Activated CD4-positive, alpha-beta memory T cell treated with anti-CD3 and anti-CD28 coated beads for 36 hours (primary cell): Measurements from ENCODE around the gene EXOC4. TPM values are rescaled to one million over a fixed set of nuclear protein-coding genes. Genes with fewer than 3 reads are reported as not detected.

Source experiments
- CTCF ChIA-PET: fragments of 350-600 bp; sonication (Branson Sonifier 250); formaldehyde crosslinking; loops from one replicate; lab custom pipeline; 2021; ENCODE audit warnings: antibody characterized with exemption, inconsistent platforms; lab: Charles Lee
- POLR2A ChIA-PET: fragments of 350-600 bp; sonication (Branson Sonifier 250); formaldehyde crosslinking; loops from one replicate; lab custom pipeline; 2021; ENCODE audit warnings: antibody characterized with exemption; lab: Charles Lee
- DNase-seq: peaks from one replicate; pipeline ENCODE4 v3.0.0-alpha.2; 2020
- H3K27ac Mint-ChIP-seq: one replicate; pipeline ENCODE4 v1.8.0; 2021; ENCODE audit warnings: mixed read lengths
- H3K27me3 Mint-ChIP-seq: one replicate; pipeline ENCODE4 v1.8.0; 2021; ENCODE audit warnings: mixed read lengths
- H3K36me3 Mint-ChIP-seq: one replicate; pipeline ENCODE4 v1.8.0; 2021; ENCODE audit warnings: mixed read lengths
- H3K4me1 Mint-ChIP-seq: one replicate; pipeline ENCODE4 v1.8.0; 2021; ENCODE audit warnings: low read depth, mixed read lengths
- H3K4me3 Mint-ChIP-seq: one replicate; pipeline ENCODE4 v1.8.0; 2021; ENCODE audit warnings: mild to moderate bottlenecking, mixed read lengths
- H3K9me3 Mint-ChIP-seq: one replicate; pipeline ENCODE4 v1.8.0; 2021; ENCODE audit warnings: mixed read lengths
- intact Hi-C: fragments of 100-400 bp; cut with micrococcal nuclease; formaldehyde crosslinking; loops from one replicate; pipeline ENCODE4 v1.15.1; 2023
- total RNA-seq, 2 experiments: library from RNA; stranded (reverse); gene quantifications; one replicate each; pipeline ENCODE4 v1.2.3, GENCODE V29; 2021

EXOC4 gene
- total RNA-seq, 2 experiments from 2014 or later = 55.8 to 60.8 TPM

DNA sequence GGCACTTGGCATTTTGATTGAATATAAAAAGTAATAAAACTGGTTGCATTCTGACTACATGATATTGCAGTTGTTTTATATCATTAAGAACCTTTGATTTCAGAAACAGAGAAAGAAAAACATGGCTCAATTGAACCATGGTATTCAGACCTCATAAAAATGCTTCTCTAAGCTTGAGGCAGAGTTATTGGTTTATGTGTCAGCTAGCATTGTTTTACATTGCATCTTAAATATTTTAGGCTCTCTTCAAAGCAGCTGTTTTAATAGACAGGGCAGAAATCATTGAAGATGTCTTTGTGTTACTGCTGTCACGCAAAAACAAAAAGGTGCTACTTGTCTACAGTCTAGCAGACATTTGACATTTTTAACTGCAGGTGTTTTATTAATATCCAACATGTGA is 299.2 kb downstream of the EXOC4 start:
- Mint-ChIP-seq H3K4me1 (no peaks in the 10 kb centered on the region), H3K36me3 (no peaks in the 10 kb centered on the region), H3K4me3 (no peak overlapping the region), H3K27me3 (no peaks in the 10 kb centered on the region), H3K9me3 (no peaks in the 10 kb centered on the region), H3K27ac (no peak overlapping the region)
- CTCF ChIA-PET = no interaction called here
- intact Hi-C loops = no loop called here
- no peak for DNase-seq
- POLR2A ChIA-PET = no interaction called here

DNA sequence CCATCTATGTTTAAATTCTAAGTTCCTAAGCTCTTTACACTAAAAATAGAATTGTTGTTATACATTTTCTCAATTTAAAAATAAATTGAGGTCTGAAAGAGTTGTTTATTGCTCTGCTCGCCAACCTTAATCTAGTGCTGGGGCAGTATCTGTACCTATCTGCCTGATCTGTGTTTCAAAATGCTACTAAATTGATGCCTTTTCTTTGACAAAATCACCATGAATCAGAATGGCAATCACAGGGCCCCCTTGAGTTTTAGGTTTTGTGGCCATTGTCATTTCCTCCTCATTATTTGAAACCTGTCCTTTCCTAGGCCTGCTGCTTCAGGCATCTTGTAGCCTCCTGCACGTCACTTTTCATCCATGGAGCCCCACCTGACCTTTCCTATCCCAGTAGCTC is 301.5 kb downstream of the EXOC4 start:
- H3K9me3 Mint-ChIP-seq = no peaks in the 10 kb centered on the region
- CTCF ChIA-PET = no interaction called here

GRCh38 chr7:133556048-133556447 is 303.2 kb downstream of the EXOC4 start:
- H3K27me3 Mint-ChIP-seq = no peaks in the 10 kb centered on the region
- intact Hi-C loops = no loop called here
- CTCF ChIA-PET = no interaction called here

More for the DNA sequence above, 301.5 kb downstream of the EXOC4 start:
- H3K36me3 Mint-ChIP-seq = no peaks in the 10 kb centered on the region
- intact Hi-C loops = no loop called here
- H3K27ac Mint-ChIP-seq = no peak overlapping the region
- no peak overlapping the region for H3K4me3 Mint-ChIP-seq
- H3K27me3 Mint-ChIP-seq = no peaks in the 10 kb centered on the region
- no peaks in the 10 kb centered on the region for H3K4me1 Mint-ChIP-seq
- POLR2A ChIA-PET = no interaction called here
- no peak for DNase-seq

GRCh38 chr7:133556553-133556952 is 303.7 kb downstream of the EXOC4 start:
- CTCF ChIA-PET = no interaction called here

More at GRCh38 chr7:133556048-133556447, 303.2 kb downstream of the EXOC4 start:
- no peak for DNase-seq
- no peak overlapping the region for H3K4me3 Mint-ChIP-seq
- POLR2A ChIA-PET = no interaction called here
- H3K27ac Mint-ChIP-seq = no peak overlapping the region
- no peaks in the 10 kb centered on the region for H3K4me1 Mint-ChIP-seq
- H3K36me3 Mint-ChIP-seq = no peaks in the 10 kb centered on the region
- H3K9me3 Mint-ChIP-seq = no peaks in the 10 kb centered on the region

GRCh38 chr7:133560900-133561299 is 308.0 kb downstream of the EXOC4 start:
- Mint-ChIP-seq H3K4me3 (no peak overlapping the region), H3K27me3 (no peaks in the 10 kb centered on the region), H3K27ac (no peak overlapping the region), H3K36me3 (peaks cover 21% of the 10 kb centered on the region), H3K4me1 (no peaks in the 10 kb centered on the region), H3K9me3 (peaks cover 2% of the 10 kb centered on the region)
- intact Hi-C loops = no loop called here
- POLR2A ChIA-PET = no interaction called here
- CTCF ChIA-PET = no interaction called here
- DNase-seq = peak; percentile 15

More at GRCh38 chr7:133556553-133556952, 303.7 kb downstream of the EXOC4 start:
- intact Hi-C loops = no loop called here
- Mint-ChIP-seq H3K4me1 (no peaks in the 10 kb centered on the region), H3K27me3 (no peaks in the 10 kb centered on the region), H3K27ac (no peak overlapping the region), H3K36me3 (peaks cover under 1% of the 10 kb centered on the region), H3K9me3 (no peaks in the 10 kb centered on the region), H3K4me3 (no peak overlapping the region)
- POLR2A ChIA-PET = no interaction called here
- no peak for DNase-seq

DNA sequence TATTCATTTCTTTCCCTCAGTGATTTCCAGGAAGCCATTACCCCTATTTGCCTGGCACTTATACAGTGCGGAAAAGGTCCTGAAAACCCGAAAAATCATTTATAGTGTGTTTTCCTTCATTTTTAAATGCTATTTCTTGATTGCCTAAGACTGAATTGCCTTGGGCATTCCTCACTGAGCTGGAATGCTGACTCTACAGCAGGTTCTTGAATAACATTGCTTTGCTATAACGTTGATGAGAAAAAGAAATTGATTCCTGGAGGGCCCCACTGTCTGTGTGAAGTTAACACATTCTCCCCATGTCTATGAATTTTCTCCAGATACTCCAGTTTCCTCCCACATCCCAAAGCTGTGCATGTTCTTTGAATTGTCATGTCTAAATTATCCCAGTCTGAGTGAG is 308.5 kb downstream of the EXOC4 start:
- ChIA-PET CTCF (no interaction called here), POLR2A (no interaction called here)
- intact Hi-C loops = no loop called here
- Mint-ChIP-seq H3K9me3 (peaks cover 2% of the 10 kb centered on the region), H3K27ac (no peak overlapping the region), H3K36me3 (peaks cover 21% of the 10 kb centered on the region), H3K27me3 (no peaks in the 10 kb centered on the region), H3K4me3 (no peak overlapping the region), H3K4me1 (no peaks in the 10 kb centered on the region)
- no peak for DNase-seq

- no peak overlapping the region for H3K4me3 Mint-ChIP-seq
- DNase-seq = no peak
- H3K9me3 Mint-ChIP-seq = peaks cover 2% of the 10 kb centered on the region
- no peaks in the 10 kb centered on the region for H3K4me1 Mint-ChIP-seq
- peaks cover 21% of the 10 kb centered on the region for H3K36me3 Mint-ChIP-seq
- CTCF ChIA-PET = no interaction called here
- H3K27me3 Mint-ChIP-seq = no peaks in the 10 kb centered on the region
- intact Hi-C loops = no loop called here
- POLR2A ChIA-PET = no interaction called here
- H3K27ac Mint-ChIP-seq = no peak overlapping the region
Observed at GRCh38 chr7:133562621-133563020, 309.7 kb downstream of the EXOC4 start.

DNA sequence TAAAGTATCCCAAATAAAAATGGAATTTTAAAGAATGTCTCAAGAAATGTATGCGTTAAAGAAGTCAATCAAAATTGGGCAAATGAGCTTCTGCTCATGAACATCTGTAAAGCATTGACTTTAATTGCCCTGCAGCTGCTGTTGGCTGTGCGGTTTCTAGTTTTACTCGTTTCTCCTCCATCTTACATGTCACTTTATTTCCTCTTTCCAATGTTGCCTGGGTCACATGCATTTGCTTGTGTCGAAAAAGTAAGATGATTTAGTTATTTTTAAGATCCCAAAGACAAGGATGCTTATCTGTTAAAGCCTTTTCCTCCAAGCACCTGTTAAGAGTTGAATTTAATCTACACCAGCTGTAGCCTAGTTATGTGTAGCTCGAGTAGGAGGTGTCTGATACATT is 310.4 kb downstream of the EXOC4 start:
- H3K9me3 Mint-ChIP-seq = peaks cover 2% of the 10 kb centered on the region
- no peak overlapping the region for H3K4me3 Mint-ChIP-seq
- intact Hi-C loops = no loop called here
- H3K36me3 Mint-ChIP-seq = peaks cover 21% of the 10 kb centered on the region
- ChIA-PET CTCF (no interaction called here), POLR2A (no interaction called here)
- DNase-seq = no peak
- no peak overlapping the region for H3K27ac Mint-ChIP-seq
- H3K27me3 Mint-ChIP-seq = no peaks in the 10 kb centered on the region
- H3K4me1 Mint-ChIP-seq = no peaks in the 10 kb centered on the region

- CTCF ChIA-PET = no interaction called here
- Mint-ChIP-seq H3K4me1 (no peaks in the 10 kb centered on the region), H3K36me3 (peaks cover 21% of the 10 kb centered on the region)
Observed at GRCh38 chr7:133564484-133564883, 311.6 kb downstream of the EXOC4 start.

DNA sequence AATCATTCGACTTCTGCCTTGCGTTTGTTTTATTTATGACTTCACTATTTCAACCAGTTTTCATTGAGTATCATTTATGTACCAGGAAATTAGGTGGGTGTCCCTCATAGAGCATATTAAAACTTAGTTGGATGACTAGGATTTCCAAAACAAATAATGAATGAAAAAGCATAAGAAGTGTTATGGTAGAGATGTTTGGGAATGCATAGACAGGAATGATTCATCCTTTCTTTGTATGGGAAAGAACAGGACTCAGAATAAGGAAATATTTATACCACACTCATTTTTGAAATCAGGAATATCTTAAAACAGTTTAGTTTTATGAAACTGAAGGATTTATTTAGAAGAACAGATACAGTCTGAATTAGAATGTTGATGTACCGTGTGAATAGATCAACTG is 315.7 kb downstream of the EXOC4 start:
- intact Hi-C loops = no loop called here
- H3K4me1 Mint-ChIP-seq = peaks cover 5% of the 10 kb centered on the region
- no peak for DNase-seq
- H3K27me3 Mint-ChIP-seq = no peaks in the 10 kb centered on the region
- ChIA-PET POLR2A (no interaction called here), CTCF (no interaction called here)
- peaks cover 2% of the 10 kb centered on the region for H3K9me3 Mint-ChIP-seq
- no peak overlapping the region for H3K27ac Mint-ChIP-seq
- H3K36me3 Mint-ChIP-seq = peaks cover 18% of the 10 kb centered on the region
- H3K4me3 Mint-ChIP-seq = no peak overlapping the region

More at GRCh38 chr7:133564484-133564883, 311.6 kb downstream of the EXOC4 start:
- intact Hi-C loops = no loop called here
- Mint-ChIP-seq H3K27ac (no peak overlapping the region), H3K27me3 (no peaks in the 10 kb centered on the region), H3K9me3 (peaks cover 2% of the 10 kb centered on the region), H3K4me3 (no peak overlapping the region)
- POLR2A ChIA-PET = no interaction called here
- DNase-seq = no peak

GRCh38 chr7:133570321-133570720 is 317.4 kb downstream of the EXOC4 start:
- Mint-ChIP-seq H3K4me1 (peaks cover 5% of the 10 kb centered on the region), H3K4me3 (no peak overlapping the region), H3K27ac (no peak overlapping the region), H3K36me3 (peaks cover 3% of the 10 kb centered on the region), H3K9me3 (peaks cover 2% of the 10 kb centered on the region), H3K27me3 (no peaks in the 10 kb centered on the region)
- intact Hi-C loops = no loop called here
- no peak for DNase-seq
- POLR2A ChIA-PET = no interaction called here
- CTCF ChIA-PET = no interaction called here

DNA sequence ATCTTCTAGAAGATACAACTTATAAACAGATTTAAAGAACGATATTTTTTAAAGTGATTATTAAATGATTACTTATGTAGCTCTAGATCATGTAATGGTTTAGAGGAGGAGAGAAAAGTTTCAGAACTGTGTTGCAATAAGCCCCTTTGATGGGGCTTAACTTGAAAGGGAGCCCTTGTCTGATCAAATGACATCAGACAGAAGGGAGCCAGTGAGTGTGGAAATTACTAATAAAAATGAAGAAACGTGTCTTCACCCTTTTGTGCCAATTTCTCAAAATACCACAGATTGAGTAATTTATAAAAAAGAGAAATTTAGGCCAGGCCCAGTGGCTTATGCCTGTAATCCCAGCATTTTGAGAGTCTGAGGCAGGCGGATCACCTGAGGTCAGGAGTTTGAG is 318.2 kb downstream of the EXOC4 start:
- no peaks in the 10 kb centered on the region for H3K27me3 Mint-ChIP-seq
- intact Hi-C loops = no loop called here

GRCh38 chr7:133572087-133572486 is 319.2 kb downstream of the EXOC4 start:
- POLR2A ChIA-PET = no interaction called here
- CTCF ChIA-PET = no interaction called here
- Mint-ChIP-seq H3K36me3 (no peaks in the 10 kb centered on the region), H3K4me1 (peaks cover 5% of the 10 kb centered on the region), H3K4me3 (no peak overlapping the region), H3K27me3 (no peaks in the 10 kb centered on the region), H3K27ac (no peak overlapping the region), H3K9me3 (no peaks in the 10 kb centered on the region)
- no peak for DNase-seq
- intact Hi-C loops = no loop called here

More for the DNA sequence above, 318.2 kb downstream of the EXOC4 start:
- DNase-seq = no peak
- POLR2A ChIA-PET = no interaction called here
- H3K4me1 Mint-ChIP-seq = peaks cover 5% of the 10 kb centered on the region
- no peak overlapping the region for H3K27ac Mint-ChIP-seq
- no peak overlapping the region for H3K4me3 Mint-ChIP-seq
- CTCF ChIA-PET = no interaction called here
- no peaks in the 10 kb centered on the region for H3K36me3 Mint-ChIP-seq
- no peaks in the 10 kb centered on the region for H3K9me3 Mint-ChIP-seq
